HG02938 (cell line): Measurements from ENCODE around the gene TSPYL6.

Experiments
- ATAC-seq: cut with Tn5 transposase; IDR thresholded peaks from one replicate; pipeline ENCODE4 v1.9.1; 2021; ENCODE audit warnings: mild to moderate bottlenecking, moderate library complexity; ENCODE audit not compliant: unreplicated experiment

TSPYL6 gene

DNA sequence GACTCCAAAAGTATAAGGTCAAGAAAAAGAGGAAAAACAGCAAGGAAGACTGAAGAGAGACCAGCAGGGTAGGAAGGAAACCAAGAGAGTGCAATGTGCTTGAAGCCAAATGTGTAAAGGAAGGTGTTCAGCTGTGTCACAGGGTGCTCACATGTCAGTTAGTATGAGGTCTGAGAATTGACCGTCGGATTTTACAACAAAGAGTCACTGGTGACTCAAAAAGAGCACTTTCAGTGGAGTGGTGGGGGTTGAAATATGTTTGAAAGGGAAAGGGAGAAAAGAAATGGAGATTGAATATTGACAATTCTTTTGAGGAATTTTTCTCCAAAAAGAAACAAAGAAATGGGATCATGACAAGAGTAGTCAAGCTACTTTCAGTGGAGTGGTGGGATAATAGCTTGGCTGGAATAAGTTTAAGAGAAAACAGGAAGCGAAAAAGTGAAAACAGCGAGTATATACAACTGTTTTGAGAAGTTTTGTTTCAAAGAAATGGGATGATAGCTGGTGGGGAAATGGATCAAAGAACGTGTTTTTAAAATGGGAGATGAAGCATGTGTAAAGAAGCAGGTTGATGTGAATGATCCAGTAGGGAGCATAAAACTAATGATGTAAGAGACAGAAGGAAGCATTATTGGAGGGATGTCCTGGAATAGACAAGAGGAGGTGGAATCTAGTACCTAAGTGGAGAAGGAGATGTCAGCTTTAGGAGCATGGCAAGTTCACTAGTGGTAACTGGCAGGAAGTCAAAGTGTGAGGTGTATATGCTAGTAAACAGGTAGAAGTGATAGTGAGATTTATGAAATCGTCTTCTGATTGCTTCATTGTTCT is 3.6 kb upstream of the TSPYL6 start:
- ATAC-seq = peak; percentile 77

DNA sequence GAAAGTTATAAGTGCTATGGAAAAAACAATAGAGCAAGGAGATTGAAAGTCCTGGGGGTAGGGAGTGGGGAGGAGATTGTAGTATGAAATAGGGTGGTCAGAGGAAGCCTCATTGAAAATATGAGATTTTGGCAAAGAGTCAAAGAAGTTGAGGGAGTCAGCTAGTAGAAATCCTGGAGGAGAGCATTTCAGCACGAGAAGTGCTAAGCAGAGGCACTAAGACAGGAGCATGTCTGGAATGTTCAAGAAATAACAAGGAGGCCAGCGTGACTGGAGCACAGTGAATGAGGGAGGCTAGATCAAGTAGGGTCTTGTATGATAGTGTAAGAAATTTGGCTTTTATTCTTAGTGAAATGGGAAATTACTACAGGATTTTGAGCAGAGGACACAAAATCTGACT is 2.1 kb upstream of the TSPYL6 start:
- no peak for ATAC-seq

DNA sequence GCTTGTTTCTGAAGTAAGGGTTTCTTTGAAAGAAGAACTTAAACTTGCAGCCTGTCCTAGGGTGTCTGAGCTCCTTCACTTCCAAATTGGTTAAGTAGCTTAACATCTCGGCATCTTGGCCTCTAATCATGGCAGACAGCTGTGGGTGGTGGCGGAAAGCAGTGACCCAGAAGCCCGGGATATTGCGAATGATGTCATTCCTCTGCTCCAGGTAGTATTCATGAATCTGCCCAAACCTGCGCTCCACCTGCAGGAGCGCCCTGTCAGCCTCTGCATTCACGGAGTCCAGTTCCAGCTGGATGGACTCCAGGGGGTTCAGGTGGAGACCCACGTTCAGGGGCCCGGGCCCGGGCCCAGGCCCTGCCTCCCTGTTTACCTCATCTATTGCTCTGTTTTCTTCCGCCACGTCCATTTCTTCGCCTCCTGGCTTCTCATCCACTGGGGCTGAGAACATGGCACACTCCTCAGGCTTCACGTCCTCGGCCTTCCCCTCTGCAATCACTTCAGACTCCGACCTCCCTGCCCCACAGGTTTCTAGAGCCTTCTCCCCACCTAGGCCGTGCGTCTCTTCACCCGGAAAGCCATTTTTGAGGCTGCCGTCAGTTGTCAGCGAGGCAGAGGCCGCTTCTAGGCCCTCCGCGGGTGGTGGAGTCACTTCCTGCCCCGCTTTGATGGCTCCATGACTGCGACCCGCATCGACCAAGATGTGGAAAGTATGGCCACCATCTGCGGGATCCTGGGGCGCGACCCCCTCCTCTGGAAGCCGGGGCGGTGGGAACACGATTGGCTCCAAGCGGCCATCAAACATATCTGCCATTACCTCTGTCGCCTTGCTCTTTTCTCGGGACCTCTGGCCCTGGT is 569 bp downstream of the TSPYL6 start:
- ATAC-seq = no peak

DNA sequence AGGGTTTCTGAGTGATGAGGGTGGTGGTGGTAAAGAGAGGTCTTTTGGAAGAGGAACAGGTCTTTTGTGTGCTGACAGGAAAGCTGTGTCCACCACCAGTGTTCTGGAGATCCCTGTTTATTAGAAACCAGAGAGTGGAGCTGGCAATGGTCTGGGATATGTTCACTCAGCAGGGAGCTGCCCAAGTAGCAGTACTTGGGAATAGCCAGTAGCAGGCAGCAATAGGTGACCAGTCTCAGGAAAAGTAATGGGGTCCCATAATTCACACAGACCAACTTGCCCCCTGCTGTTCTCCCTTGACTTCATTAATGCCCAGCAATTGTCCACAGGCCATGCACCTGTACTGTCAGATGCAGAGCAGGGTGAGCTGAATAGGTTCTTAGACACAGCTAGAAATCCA is 1.8 kb downstream of the TSPYL6 start:
- no peak for ATAC-seq

DNA sequence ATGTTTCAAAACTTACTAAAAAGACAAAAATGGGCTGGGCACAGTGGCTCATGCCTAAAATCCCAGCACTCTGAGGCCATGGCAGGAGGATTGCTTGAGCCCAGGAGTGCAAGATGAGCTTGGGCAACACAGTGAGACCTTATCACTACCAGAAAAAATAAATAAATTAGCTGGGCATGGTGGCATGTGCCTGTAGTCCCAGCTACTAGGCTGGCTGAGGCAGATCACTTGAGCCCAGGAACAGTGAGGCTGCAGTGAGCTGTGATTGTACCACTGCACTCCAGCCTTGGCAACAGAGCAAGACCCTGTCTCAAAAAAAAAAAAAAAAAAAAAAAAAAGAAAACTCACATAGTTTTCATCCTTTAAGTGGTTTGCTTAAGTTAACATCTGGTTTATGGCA is 6.4 kb downstream of the TSPYL6 start:
- ATAC-seq = no peak

DNA sequence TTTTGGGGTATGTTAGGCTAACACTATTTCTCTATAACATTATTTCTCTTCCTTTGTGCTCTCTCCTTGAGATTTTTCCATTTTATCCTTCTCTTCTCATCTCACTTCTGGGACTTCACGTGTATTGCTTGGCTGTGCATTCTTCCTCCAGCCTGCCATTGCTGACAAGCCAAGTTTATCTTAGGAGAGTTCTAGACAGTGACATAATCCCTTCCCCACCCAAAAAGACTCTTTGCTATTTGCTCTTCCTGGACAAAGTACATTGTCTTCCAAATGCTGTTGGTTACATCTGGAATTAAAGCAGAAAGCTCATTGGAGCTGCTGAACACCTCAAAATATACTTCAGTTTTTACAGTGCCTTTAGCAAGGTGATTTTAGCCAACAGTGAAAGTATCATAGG is 8.9 kb downstream of the TSPYL6 start:
- no peak for ATAC-seq

DNA sequence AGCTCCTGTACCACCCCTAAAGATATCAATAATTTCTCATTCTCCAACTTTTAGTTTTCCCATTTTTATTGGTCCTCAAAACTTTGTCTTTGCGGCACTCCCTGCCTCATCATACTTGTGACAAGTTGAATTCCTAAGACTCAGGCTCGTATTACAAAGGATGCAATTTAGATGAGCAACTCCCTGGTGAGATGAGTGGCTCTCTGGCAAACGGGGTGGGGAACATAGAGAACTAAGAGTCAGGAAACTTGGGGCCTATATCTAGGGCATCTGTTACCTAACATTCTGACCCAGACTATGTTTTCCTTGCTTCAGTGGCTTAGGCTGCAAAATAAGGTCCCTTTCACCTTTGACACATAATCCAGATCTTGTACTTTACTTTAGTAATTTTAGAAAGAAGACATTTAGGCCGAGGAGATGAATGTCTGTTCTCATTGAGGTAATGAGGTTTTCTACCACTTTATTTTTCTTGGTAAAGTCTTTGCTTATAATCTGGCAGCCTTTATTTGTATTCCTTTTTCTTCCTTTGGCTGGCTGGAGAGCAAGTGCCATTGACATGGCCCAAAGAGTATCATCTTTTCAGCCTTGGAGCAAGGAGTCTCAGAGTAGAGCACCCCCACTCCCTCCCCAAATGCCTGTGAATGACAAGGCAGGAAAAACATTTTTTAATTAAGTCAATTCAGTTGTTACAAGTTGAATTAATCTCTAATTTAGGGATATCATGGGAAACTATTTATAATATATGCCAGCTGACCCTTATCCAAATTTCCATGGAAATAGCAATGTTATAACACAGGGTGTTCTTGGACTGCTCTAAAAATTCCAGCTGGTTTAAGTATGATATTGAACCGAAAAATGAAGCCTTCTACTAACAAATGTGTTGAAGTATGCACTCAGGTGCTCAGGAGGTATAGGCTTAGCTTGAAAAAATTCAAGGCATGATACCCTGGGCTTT is 15.2 kb downstream of the TSPYL6 start:
- no peak for ATAC-seq

DNA sequence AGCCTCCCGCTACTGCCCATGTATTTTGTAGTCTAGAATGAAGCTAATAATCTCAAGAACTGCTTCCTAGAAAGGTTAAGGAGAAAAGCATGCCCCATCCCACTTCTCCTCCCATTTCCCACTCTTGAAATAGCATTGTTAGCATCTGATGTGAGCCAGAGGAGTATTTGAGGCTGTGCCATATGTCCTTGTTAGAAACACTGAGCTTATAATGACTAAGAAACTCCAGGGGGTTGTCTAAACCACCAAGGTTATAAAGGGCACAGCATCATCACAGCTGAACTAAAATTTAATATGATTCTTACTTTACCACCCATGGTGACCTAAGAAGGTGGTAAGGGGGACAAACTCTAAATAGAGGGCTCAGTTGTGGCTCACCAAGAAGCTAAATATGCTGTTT is 16.6 kb downstream of the TSPYL6 start:
- ATAC-seq = no peak

DNA sequence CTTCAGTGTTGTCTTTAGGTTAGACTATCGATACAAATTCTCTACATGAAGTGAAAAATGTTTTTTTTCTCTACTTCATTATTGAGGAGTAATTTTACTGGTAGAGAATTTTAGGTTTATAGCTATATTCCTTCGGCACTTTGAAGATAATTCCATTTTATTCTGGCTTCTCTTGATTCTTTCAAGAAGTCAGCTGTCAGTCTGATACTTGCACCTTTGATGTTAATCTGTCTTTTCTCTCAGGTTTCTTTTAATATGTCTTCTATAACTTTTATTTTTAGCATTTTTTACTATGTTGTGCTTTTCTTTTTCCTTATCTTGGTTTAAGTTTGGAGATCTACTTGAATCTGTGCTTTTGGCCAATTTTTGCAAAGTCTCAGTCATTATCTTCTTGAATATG is 18.6 kb downstream of the TSPYL6 start:
- ATAC-seq = no peak

DNA sequence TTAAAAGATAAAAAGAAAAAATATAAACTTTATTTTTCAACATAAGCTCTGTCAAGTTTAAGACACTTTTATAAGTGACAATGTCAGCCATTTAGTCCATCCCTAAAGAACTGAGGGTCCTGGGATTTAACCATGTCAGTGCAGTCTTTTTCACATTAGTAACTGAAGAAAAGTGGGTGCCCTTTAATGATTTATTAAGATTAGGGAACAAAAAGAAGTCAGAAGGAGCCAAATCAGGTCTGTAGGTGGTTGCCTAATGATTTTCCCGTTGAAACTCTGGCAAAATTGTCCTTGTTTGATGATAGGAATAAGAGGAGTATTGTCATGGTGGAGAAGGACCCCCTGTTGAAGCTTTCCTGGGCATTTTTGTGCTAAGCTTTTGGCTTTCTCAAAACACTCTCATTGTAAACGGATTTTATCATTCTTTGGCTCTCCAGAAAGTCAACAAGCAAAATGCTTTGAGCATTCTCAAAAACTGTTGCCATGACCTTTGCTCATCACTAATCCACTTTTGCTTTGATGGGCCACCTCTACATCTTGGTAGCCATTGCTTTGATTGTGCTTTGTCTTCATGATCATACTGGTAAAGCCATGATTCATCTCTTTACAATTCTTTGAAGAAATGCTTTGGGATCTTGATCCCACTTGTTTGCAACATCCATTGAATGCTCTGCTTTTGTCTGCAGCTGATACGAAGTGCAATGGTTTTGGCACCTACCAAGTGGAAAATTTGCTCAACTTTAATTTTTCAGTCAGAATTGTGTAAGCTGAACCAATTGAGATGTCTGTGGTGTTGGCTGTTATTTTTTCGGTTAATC is 22.0 kb downstream of the TSPYL6 start:
- ATAC-seq = no peak

DNA sequence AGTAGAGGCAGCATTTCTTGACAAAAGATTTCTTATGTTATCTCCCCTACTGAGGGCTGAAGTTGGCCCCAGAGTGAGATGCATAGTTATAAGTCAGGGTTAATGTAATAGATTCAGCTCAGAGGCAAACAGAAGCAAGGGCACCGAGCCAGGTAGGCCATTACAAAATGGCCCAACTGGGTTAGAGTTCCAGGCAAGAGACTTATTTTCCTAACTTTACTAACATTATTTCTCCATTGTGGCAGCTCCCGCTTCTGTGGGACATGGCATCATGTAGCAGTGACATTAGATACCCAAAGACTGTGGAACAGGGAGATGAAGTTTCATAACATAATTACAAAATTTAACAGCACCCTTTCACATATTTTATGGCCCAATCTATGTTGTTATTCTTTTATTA is 27.1 kb downstream of the TSPYL6 start:
- ATAC-seq = no peak

DNA sequence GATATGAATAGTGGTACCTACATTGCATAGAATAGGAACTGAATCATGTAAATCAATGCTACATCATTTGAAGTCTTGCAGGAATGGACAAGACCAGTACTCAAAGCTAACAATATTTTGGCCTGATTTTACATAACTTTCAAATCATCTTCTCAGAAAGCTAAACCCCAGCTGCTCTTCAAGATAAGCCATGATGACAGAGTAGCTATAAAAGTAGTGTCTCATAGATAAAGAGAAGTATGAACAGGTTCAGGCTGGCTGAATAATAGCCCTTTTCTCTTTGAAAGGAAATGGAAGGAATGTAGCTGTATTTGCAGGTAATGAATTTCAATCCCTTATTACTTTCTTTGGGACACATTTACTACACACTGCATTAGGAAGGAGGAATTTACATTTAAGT is 28.2 kb downstream of the TSPYL6 start:
- no peak for ATAC-seq

DNA sequence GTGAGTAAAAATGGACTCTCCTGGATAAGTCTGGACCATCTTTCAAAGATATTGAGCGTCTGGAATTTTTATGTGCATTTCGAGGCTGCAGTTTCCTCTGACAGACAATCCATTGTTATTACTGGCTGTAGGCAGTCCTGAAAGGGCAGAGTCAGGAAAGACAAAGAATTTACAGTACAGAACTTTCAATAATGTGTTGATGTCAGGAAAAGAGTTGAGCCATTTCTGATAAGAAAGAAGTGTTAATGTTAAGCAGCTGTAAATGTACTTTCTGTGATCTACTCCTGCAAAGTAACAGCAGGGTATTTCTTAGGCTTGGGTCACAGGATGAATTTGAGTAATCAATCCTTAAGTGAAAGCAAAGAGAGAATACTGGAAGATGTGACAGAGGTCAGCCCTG is 29.8 kb downstream of the TSPYL6 start:
- ATAC-seq = no peak

DNA sequence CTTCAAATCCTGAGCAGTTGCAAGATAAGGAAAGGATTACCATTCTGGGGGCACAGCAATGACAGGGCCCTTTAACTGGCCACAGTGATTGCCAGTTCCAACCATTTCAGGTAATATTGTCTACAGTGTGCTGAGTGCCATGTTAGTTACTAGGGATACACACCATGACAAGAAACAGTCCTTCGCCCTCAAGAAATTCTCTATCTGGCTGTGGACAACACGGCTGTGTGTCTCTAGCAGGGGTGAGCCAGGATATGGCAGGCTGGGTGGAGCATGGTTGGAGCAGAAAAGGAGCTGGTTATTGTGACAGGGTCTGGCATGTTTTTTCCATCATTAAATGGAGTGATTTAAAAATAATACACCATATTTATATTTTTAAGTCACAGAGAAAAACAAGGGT is 31.0 kb downstream of the TSPYL6 start:
- ATAC-seq = no peak

DNA sequence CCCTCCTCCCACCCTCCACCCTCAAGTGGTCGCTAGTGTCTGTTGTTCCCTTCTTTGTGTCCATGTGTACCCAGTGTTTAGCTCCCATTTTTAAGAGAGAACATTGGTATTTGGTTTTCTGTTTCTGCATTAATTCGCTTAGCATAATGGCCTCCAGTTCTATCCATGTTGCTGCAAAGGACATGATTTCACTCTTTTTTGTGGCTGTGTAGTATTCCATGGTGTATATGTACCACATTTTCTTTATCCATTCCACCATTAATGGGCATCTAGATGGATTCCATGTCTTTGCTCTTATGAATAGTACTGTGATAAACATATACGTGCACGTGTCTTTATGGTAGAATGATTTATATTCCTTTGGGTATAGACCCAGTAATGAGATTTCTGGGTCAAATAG is 42.9 kb downstream of the TSPYL6 start:
- no peak for ATAC-seq

DNA sequence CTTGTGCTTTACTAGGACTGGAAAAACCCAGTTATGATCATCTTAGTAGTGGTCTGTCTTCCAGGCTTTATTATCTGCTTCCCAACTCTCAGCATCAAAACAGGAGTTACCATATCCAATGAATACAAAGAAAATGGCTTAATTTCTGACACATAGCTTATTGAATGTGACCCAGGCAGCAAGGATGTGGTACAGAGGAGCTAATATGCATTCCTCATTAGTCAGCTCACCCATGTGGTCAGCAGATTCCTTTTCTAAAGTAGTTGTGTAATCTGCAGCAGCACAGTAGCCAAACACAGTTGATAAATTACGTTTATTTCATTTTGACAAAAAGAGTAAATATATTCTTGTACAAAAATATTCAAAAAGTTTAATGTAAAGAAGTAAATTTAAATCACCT is 43.6 kb downstream of the TSPYL6 start:
- ATAC-seq = no peak

DNA sequence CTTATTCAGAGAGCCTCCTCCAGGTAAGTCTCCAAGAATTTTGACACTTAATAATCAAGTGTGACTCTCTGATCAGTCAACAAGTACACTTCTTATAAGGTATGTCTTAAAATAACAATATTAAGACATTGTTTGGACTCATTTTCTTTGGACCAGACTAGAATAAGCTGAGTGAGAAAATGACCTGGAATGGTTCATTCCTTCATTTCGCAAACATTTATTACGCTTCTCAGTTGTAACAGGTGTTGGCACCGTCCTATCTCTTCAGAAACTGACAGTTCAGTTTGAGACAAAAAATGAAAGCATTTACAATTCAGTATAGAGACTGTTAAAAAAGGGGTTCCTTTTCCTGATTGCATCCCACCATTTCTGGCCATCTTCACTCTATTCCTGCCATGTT is 46.6 kb downstream of the TSPYL6 start:
- ATAC-seq = no peak

DNA sequence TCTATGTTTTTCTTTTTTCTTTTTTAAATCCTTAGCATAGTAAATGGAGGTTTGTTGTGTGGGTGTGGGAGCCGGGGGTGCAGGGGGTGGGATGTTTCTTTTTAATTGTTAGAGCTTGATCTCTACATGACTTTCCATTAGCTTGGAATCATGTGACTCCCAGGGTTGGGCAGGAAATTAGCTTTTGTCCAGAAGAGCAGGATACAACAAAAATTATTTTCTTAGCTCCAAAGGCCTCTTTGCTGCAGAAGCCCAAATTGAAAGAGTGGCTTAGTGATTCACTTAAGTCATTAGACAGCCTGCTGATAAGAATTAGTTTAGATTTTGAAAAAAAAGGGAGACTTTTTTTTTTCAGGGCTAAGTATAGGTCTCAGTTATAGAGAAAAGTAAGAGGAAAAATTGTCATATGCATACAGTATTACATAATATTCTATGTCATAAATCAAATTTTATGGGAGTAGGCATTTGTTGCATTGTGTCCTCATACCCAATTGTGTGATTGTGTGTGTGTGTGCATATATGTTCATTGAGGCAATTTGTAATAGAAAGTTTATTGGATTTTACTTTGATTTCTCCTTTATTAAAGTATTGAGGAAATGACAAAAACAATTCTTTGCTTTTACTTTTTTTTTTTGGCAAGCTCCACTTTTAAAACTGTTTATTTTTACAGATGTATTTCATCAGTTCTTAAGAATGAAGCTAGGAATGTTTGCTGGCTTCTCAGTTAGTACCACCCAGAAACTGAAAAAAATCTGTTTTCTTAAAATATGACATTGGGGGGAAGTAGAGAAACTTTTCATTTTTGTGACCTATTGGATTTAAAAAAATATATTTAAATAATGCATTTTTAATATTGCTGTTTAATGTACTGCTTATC is 47.4 kb downstream of the TSPYL6 start:
- no peak for ATAC-seq

DNA sequence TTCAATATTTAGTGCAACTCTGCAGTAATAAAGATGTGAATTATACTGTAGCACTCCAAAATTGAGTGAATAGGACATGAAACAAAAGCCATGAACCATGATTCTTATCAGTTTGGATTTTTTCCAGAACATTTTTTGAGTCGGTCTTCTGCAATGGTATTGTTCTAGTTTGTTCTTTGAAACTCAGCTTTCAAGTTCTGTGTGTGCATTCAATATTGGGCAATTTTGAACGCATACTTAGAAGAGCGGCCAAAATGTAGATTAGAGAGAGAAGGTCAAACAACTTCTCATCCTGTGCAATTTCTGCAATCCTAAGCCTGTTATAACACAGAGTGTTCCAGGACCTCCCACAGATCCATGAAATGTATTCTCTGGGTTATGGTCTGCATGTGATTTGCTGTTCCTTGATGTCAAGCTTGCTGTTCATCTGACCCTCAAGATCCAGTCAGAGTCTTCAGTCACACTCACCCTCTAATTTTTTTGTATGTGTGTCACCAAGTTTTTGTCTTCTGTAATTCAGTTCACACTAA is 48.3 kb downstream of the TSPYL6 start:
- no peak for ATAC-seq
